GM19397 (cell line): ENCODE data around the gene ZNF556.

Source experiments
- ATAC-seq: cut with Tn5 transposase; IDR thresholded peaks from one replicate; pipeline ENCODE4 v1.9.1; 2021; ENCODE audit warnings: mild to moderate bottlenecking, moderate library complexity; ENCODE audit not compliant: unreplicated experiment

Gene ZNF556

DNA sequence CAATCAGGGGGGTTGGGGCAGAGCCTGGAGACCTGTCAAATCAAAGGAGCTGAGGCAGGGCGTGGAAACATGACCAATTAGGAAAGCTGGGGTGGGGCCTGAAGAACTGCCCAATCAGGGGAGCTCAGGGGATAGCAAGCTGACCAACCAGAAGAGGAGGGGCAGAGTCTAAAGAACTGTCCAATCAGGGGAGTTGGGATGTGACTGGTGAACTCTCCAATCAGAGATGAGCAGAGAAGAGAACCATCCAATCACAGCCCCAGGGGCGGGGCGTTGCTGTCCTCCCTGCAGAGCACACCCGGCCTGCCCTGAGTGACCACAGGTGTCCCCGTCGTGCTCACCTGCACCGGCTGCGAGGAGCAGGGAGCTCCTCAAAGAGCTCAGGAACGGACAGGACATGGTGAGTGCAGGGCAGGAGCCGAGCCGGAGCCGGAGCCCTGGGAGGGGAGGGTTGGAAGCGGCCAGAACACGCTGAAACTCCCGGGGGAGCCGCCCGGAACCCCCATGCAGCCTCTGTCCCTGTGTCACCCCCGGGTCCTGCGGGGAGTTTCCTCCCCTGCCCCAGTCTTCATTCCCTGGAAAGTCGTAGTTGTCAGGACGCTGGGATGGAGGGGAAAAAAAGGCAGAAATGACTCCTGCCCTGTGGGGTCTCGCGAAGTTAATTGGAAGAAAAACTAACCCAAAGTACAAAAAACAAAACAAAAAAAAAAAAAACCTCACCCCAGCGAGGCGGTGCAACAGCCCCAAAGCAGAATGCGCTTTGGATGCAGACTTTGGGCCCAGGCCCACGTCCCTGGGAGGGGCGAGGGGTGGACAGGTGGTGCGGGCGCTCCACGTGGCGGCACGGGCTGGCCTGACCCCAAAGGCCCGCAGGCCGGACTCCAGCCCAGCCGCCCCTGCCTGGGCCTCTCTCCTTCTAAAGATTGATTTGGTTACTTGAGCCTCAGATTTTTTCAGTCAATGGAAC is at the start of gene ZNF556:
Gene ZNF556 (plus strand): TSS at position 311 of the 967 bp plus-strand sequence. CDS start 87 bp downstream, at position 398.
- no peak for ATAC-seq

DNA sequence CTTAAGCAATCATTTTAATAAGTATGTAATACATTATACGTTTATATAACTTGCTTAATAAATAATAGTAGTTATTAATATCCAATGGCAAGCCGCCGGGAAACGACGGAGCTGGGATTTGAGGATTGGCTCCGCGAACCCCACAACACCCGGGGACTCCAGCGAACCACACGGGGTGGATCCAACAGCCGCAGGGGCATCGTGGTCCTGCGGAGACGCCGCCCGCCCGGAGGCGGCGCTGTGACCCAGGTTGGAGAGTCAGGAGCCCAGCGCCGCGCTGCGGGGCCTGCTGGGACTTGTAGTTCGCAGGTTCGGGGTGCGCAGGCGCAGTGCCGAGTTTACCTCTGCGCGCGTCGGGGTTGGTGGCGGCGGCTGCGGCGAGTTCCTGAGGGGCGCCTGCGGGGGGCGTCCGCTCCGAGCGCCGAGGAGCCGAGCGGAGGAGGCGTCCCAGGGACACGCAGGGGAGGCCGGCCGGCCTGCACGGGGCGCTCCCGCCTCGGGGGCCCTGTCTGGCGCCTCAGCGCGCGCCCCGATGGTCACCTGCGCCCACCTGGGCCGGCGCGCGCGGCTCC is 47.5 kb upstream of the ZNF556 start, which contains the start of gene ZNF554:
Gene ZNF554 (plus strand): TSS at position 329 of the 572 bp plus-strand sequence. CDS start 204 bp downstream, at position 533.
- ATAC-seq, result peak; percentile 91

DNA sequence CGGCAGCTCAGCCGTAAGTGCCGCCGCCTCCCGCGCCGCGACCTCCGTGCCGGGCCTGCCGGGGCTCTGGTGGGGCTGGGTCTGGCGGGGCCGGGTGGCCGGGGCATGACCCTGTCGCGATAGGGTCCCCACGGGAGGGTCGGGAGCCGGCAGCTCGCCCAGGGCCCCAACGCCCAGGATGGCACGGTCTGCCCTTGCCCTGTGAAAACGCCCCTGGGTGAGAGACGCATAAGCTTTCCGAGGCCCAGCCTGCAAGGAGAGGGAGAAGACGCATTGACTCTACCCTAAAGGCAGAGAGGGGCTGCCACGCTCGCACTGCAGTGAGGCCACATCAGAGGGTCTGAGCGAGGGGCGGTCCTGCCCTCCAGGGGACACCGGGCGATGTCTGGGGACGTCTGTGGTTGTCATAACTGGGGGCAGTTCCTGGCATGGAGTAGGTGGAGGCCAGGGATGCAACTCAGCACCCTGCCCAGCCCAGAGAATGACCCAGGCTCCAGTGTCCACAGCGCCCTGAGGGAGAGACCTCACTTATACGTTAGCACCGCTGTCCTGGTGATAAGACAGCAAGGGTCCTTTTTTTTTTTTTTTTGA is 46.9 kb upstream of the ZNF556 start:
- ATAC-seq, result no peak

DNA sequence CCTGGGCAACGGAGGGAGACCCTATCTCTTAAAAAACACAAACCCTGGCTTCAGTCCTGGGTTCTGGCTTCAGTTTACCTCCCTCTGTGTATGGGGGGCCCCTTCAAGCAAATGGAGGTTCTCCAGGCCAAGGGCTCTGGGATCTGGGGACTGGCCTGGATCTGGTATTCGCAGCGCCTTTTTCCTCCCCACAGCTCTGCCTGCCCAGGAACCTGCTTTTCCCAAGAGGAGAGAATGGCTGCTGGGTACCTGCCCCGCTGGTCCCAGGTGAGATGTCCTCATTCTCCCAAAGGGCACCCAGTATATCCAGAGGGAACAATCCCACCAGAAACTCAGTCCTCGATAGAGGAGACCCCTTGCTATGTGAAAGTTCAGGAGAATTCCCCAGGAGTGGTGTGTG is 44.3 kb upstream of the ZNF556 start:
- ATAC-seq, result no peak

DNA sequence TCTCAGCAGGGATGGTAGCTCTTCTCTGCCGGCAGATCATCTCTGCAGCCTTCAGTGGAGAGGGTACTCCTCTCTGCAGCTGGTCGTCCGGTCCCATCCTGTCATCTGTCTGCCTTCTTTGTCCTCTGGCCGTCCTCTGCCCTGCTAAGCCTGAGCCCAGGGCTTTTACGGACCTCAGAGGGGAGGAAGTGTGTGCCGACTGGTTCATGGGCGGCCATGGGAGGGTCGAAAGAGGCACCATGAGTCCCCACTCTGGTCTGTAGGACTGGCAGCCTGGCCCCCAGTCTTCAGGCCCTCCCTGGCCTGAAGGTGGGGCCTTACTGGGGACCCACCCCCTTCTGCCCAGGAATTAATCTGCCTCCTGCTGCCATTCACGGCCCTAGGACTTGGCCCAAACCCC is 43.5 kb upstream of the ZNF556 start:
- ATAC-seq, result no peak

DNA sequence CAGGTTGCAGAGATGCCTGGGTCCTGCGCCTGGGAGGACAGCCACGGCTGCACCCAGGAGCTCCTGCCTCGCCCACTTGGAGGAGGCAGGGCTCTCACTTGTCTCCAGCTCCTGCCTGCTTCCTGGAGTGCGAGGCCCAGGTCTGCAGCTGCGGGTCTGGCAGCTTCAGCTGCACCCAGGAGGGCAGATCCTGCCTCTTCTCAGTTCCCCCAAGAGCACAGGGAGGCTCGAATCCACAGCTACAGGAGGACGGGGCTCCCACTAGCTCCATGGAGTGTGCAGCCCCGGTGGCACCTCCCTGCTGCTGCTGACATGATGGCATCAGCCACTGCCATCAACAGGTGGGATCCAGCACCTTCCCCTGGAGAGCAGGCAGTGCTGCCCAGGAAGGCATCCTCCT is 43.0 kb upstream of the ZNF556 start:
- ATAC-seq, result no peak

DNA sequence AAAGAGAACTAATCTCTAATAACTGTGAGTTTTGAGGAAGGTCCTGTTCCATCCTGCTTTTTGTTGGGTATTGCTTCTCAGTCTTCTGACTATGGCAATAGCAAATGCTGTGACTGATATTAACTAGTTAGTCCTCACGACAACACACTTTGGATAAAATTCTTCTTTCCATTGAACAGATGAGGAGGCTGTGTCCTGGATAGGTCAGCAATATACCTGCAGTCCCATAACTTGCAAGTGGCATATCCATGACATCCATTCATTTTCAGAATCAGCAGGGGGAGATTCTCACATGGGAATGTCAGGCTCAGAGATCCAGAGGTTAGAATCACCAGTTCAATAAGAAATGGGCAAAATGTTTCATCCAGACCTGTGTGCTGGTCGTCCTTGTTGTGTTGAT is 40.1 kb upstream of the ZNF556 start:
- no peak for ATAC-seq

DNA sequence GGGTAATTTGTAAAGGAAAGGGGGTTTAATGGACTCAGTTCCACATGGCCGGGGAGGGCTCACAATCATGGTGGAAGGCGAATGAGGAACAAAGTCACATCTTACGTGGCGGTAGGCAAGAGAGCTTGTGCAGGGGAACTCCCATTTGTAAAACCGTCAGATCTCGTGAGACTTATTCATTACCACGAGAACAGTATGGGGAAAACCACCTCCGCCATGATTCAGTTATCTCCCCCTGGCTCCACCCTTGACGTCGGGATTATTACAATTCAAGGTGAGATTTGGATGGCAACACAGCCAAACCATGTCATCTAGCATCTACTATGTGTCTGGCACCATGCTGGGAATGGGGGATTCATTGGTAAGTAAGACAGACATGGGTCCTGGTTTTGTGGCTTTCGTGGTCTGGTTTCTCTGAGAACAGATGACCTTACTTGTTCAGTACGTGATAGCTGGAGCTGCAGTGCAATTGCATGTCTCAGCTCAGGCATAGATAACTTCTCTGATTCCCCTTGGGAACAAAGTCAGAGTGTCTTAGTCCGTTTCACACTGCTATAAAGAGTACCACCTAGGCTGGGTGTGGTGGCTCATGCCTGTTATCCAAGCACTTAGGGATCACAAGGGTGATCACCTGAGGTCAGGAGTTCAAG is 39.2 kb upstream of the ZNF556 start:
- no peak for ATAC-seq

DNA sequence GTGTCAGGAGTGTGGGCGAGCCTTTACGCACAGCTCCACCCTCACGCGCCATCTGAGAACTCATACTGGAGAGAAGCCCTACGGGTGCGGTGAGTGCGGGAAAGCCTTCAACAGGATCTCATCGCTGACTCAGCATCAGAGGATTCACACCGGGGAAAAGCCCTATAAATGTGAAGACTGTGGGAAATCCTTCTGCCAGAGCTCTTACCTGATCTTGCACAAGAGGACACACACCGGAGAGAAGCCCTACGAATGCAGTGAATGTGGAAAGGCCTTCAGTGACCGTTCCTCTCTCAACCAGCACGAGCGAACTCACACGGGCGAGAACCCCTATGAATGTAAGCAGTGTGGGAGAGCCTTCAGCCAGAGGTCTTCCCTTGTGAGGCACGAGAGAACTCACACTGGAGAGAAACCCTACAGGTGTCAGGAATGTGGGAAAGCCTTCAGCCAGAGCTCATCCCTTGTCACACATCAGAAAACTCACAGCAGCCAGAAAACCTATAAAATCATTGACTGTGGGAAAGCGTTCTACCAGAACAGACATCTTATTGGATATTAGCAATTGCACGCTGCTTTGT is 32.8 kb upstream of the ZNF556 start:
- ATAC-seq, result no peak

DNA sequence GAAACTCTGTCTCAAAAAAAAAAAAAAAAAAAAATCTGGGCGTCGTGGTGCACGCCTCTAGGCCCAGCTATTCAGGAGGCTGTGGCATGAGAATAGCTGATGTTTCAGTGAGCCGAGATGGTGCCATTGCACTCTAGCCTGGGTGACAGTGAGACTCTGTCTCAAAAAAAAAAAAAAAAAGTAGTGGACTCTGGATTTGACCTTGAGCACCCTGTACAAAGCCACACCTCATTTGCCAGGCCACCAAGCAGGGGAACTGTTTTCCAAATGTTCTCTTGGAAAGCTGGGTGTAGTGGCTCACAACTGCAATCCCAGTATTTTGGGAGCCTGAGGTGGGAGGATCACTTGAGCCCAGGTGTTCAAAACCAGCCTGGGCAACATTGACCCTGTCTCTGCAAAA is 29.7 kb upstream of the ZNF556 start:
- no peak for ATAC-seq

DNA sequence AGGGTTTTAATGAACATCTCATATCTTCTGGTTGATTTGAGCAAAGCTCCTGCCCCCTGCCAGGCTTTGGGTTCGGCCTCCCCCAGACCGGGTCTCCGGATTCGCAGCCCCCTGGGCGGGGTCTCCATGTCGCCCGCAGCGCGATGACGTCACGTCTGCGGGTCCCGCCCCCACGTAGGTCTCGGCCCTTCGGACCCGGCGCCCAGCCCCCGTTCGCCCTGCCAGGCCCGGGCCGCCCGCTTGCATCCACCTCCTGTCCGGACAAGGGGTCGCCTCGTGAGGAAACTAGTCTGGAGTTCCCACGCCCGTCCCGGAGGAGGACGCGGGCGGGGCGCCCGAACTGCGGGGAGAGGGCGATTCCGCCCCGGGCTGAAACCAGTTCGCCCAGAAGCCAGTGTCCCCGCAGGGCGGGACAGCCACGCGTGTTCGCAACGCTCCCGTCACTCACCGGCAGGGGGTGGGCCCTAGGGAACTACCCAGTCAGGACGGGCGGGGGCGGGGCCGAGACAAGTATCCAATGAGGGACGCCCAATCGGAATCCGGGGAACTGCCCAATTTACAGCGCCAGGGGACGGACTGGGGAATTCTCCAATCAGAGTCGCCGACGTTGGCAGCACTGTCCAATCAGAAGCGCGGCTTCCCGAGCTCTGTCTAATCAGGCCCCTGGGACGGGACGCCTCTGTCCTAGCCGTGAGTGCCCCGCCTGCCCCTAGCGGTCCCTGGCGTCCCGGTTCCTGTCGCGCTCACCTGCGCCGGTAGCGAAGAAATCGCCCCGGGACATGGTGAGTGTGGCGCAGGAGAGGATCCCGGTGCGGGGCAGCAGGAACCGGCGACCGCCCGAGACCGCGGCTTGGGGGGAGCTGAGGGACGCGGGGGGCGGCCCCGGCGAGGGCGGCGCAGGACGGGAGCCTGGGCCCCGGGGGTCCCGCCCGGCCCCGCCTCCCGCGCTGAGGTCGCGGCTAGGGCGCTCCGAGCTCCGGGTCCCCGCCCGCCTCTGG is 26.0 kb upstream of the ZNF556 start, which contains the start of gene ZNF555:
Gene ZNF555 (plus strand): TSS at position 682 of the 998 bp plus-strand sequence. CDS start 98 bp downstream, at position 780.
- ATAC-seq, result peak; percentile 93

DNA sequence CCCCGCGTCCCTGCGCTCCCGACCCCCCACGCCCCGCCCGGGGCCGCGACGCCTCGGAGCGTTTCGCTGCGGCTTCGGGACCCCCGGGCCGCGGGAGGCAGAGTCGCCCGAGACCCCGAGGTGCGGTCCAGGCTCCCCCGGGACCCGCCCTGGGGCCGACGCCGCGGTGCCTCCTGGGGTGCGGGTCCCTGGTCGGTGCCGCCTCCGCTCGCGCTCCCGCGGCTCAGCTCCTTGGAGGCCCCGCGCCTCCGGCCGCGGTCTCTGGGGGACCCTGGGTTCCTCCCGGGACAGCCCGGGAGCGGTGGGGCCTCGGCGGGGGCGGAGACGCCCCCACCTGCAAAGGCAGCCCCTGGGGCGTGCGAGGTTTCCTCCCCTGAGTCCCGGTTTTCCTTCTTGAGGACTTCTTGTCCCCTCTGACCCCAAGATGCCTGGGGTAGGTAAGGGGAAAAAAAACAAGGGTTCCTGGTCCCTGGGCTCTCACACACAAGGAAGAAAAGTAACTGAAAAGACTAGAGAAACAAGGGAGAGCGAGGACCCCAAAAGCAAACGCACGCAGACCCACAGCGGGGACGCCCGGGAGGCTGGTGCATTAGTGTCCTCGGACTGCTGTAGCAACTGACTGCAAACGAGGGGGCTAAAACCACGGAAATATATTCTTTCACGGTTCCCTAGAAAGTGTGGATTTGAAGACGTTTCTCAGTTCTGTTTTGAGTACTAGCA is 25.1 kb upstream of the ZNF556 start:
- ATAC-seq, result peak; percentile 20

DNA sequence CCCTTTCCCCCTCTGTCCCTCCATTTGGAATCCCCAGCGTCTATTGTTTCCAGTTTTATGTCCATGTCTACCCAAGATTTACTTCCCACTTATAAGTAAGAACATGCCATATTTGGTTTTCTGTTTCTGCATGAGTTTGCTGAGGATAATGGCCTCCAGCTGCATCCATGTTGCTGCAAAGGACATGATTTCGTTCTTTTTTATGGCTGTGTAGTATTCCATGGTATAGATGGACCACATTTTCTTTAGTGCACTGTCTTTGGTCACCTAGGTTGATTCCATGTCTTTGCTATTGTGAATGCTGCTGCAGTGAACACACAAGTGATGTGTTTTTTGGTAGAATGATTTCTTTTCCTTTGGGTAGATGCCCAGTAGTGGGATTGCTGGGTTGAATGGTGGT is 22.0 kb upstream of the ZNF556 start:
- no peak for ATAC-seq

DNA sequence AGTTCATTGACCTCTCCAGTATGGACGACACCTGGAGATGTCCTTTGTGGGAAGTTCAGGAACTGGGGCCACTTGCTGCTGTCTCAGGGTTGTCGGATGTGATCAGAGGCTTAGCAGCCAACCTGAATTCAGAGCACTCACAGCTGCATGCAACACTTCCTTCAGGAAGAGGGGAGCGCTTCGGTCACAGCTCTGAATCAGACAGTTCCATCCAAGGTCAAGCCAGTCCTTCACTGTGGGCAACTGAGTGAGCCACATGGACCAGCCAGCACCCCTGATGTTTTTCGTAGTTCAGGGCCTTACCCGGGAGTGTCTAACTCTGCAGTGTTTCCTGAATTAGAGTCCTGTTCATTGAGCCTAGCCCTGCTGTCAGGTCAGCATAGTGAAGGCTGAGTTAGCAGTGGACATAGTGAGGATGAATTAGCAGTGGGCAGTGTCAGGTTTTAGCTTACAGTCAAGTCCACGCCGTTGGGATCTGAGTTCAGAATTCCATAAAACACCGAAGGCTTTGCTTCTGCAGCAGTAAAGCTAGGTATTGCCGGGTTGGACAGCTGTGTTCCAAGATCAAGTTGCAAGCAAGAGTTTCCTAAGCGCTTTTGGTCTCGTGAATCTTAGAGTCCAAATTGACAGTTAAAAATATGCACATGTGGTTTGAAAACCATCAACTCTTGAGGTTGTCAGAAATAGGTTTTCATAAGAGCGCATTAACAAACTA is 20.8 kb upstream of the ZNF556 start:
- ATAC-seq, result no peak

DNA sequence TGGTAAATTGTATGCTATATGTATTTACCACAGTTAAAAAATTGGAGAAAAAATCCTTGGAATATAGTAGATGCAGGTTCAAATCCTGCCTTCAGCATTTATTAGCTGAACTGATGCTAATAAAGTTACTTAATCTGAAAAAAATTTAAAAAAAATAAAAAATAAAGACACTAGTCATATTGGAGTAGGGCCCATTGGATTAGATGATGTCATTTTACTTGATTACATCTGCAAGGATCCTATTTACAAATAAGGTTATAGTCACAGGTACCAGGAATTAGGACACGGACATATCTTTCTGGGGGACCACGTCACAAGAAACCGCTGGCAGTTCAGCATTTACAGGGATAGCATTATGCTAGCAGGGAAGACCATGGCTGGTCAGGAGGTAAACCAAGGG is 19.6 kb upstream of the ZNF556 start:
- ATAC-seq, result no peak

DNA sequence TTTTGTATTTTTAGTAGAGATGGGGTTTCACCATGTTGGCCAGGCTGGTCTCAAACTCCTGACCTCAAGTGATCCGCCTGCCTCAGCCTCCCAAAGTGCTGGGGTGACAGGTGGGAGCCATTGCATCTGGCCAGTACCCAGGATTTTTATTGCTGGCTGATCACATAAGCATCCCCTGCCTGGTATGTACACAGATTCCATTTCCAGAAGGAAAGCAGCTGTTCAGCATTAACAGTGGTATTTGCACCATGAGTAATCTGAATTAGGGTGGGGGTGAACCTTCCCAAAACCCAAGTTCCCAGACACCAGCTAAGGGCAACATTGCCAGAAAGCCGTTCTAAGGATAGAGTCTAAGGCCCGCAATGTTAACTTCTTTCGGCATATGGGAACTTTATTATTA is 18.5 kb upstream of the ZNF556 start:
- no peak for ATAC-seq

DNA sequence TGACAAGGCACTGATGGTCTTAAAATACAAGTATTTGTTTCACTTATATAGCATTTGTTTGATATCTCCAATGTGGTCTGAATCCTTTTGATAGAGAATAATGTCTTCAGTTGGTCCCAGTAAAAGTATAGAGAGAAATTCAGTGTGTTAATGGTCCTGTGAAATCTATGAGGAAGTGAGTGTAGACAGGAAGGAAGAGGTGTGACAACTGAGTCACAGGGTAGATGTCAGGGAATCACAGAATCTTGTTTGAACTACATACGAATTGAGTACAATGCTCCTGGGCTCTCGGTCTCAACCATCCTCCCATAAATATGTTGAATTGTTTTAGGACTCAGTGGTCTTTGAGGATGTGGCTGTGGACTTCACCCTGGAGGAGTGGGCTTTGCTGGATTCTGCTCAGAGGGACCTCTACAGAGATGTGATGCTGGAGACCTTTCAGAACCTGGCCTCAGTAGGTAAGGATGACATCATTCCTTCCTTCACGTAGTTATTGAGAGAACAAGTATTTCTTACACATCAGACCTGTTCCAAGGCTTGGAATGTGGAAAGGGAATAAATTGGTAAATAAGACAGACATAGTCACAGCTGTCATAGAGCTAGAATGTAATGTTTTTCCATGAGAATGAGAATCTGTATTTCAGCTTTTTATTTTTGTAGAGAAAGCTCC is 16.7 kb upstream of the ZNF556 start:
- no peak for ATAC-seq

DNA sequence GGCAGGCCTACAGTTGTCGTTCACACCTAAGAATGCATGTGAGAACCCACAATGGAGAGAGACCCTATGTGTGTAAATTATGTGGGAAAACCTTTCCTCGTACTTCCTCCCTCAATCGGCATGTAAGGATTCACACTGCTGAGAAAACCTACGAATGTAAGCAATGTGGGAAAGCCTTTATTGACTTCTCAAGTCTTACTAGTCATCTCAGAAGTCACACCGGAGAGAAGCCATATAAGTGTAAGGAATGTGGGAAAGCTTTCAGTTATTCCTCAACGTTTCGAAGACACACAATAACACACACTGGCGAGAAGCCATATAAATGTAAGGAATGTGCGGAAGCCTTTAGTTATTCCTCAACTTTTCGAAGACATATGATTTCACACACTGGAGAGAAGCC is 14.5 kb upstream of the ZNF556 start:
- no peak for ATAC-seq
